SKM-1 treated with dmso at 0.1 percent for 144 hours (cell line): ENCODE data around the gene PYHIN1.

Experiments used
- DNase-seq: peaks from one replicate; lab custom pipeline; 2025; ENCODE audit not compliant: unreplicated experiment; lab: John Stamatoyannopoulos, UW

PYHIN1 gene

GRCh38 chr1:158931055-158931737 lies at the start of gene PYHIN1:
Gene PYHIN1, plus strand, starts transcription at chr1:158931552. Its CDS starts 5,359 bp downstream, at chr1:158936911.
- DNase-seq: no peak

- DNase-seq: no peak
Observed at GRCh38 chr1:158893654-158894053, 37.7 kb upstream of the PYHIN1 start.

- no peak for DNase-seq
Observed at GRCh38 chr1:158898722-158899121, 32.6 kb upstream of the PYHIN1 start.

- DNase-seq: no peak
Observed at GRCh38 chr1:158901623-158902022, 29.7 kb upstream of the PYHIN1 start.

- no peak for DNase-seq
Observed at GRCh38 chr1:158916085-158916484, 15.3 kb upstream of the PYHIN1 start.

- DNase-seq: no peak
Observed at GRCh38 chr1:158924677-158925076, 6.7 kb upstream of the PYHIN1 start.

GRCh38 chr1:158930504-158930903 lies 848 bp upstream of the PYHIN1 start:
- DNase-seq: no peak

- DNase-seq: no peak
Observed at GRCh38 chr1:158932171-158932570, 819 bp downstream of the PYHIN1 start.

- DNase-seq: no peak
Observed at GRCh38 chr1:158933621-158934020, 2.3 kb downstream of the PYHIN1 start.

- DNase-seq: no peak
Observed at GRCh38 chr1:158939180-158939579, 7.8 kb downstream of the PYHIN1 start.

- no peak for DNase-seq
Observed at GRCh38 chr1:158941317-158941716, 10.0 kb downstream of the PYHIN1 start.

GRCh38 chr1:158942490-158942889 lies 11.1 kb downstream of the PYHIN1 start:
- no peak for DNase-seq

- no peak for DNase-seq
Observed at GRCh38 chr1:158943059-158943458, 11.7 kb downstream of the PYHIN1 start.

GRCh38 chr1:158945061-158945460 lies 13.7 kb downstream of the PYHIN1 start:
- DNase-seq: no peak

GRCh38 chr1:158946785-158947184 lies 15.4 kb downstream of the PYHIN1 start:
- no peak for DNase-seq

- no peak for DNase-seq
Observed at GRCh38 chr1:158951956-158952355, 20.6 kb downstream of the PYHIN1 start.

- peak; percentile 77 for DNase-seq
Observed at GRCh38 chr1:158952416-158952815, 21.1 kb downstream of the PYHIN1 start.

- DNase-seq: no peak
Observed at GRCh38 chr1:158961178-158961577, 29.8 kb downstream of the PYHIN1 start.

GRCh38 chr1:158962983-158963382 lies 31.6 kb downstream of the PYHIN1 start:
- no peak for DNase-seq

GRCh38 chr1:158969166-158969565 lies 37.8 kb downstream of the PYHIN1 start:
- DNase-seq: no peak

- no peak for DNase-seq
Observed at GRCh38 chr1:158969855-158970254, 38.5 kb downstream of the PYHIN1 start.

GRCh38 chr1:158972841-158973240 lies 41.5 kb downstream of the PYHIN1 start:
- DNase-seq: peak; percentile 15

- no peak for DNase-seq
Observed at GRCh38 chr1:158976219-158976618, 44.9 kb downstream of the PYHIN1 start.
